ENCODE measurements around the gene FER1L5. TPM values are rescaled to one million over a fixed set of nuclear protein-coding genes. Genes with fewer than 3 reads are reported as not detected.

The FER1L5 gene
- total RNA-seq, 4 donors from 2014 or later = not detected

DNA sequence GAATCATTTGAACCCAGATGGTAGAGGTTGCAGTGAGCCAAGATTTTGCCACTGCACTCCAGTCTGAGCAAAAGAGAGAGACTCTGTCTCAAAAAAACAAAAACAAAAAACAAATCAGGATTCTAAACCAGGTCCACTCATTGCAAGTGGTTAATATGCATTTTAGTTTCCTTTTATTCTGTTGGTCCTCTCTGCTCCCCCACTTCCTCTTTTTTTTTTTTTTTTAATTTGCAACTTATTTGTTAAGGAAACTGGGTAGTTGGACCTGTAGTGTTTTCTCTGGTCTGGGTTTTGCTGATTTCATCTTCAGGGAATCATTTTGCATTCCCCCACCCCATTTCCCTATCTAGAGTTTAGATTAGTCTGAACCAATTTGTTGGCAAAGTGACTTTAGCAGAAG, 14.0 kb downstream of the FER1L5 start:
- no peaks in the 10 kb centered on the region for H3K4me1 ChIP-seq
- H3K36me3 ChIP-seq = no peaks in the 10 kb centered on the region
- H3K9me3 ChIP-seq = no peaks in the 10 kb centered on the region
- TF ChIP-seq EP300 (IDR thresholded peaks at IDR 0.05) (no peak), POLR2AphosphoS5 (IDR thresholded peaks at IDR 0.05) (no peak)
- TF ChIP-seq, protein P1, sequence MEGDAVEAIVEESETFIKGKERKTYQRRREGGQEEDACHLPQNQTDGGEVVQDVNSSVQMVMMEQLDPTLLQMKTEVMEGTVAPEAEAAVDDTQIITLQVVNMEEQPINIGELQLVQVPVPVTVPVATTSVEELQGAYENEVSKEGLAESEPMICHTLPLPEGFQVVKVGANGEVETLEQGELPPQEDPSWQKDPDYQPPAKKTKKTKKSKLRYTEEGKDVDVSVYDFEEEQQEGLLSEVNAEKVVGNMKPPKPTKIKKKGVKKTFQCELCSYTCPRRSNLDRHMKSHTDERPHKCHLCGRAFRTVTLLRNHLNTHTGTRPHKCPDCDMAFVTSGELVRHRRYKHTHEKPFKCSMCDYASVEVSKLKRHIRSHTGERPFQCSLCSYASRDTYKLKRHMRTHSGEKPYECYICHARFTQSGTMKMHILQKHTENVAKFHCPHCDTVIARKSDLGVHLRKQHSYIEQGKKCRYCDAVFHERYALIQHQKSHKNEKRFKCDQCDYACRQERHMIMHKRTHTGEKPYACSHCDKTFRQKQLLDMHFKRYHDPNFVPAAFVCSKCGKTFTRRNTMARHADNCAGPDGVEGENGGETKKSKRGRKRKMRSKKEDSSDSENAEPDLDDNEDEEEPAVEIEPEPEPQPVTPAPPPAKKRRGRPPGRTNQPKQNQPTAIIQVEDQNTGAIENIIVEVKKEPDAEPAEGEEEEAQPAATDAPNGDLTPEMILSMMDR (IDR thresholded peaks at IDR 0.05) = no peak
- H3K27me3 ChIP-seq = no peaks in the 10 kb centered on the region
- no peak for ATAC-seq
- H3K27ac ChIP-seq = no peak overlapping the region
- no peak overlapping the region for H3K4me3 ChIP-seq

DNA sequence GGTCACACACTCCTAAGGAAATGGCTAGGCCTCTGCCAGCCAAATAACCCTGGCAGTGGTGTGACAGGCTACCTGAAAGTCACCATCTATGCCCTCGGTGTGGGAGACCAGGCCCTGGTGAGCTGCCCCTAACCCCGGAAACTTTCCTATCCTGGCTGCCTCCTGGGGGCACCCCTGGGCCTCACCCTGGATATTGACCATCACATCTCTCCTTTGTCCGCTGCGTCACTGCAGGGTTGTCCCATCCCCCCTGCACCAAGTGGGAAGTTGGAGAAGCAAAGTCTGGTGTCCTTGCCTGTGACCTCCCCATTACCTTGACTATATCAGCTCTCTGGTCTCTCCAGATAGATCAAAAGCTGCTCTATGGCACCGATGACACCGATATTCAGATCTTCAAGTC, 18.8 kb downstream of the FER1L5 start:
- ATAC-seq = no peak
- Histone ChIP-seq H3K9me3 (peaks cover 0 to 7% (median 0%) of the 10 kb centered on the region in 3 donors), H3K27me3 (no peaks in the 10 kb centered on the region), H3K36me3 (no peaks in the 10 kb centered on the region), H3K27ac (no peak overlapping the region), H3K4me1 (peaks cover 0 to 13% (median 0%) of the 10 kb centered on the region in 3 donors), H3K4me3 (no peak overlapping the region)
- no peak for TF ChIP-seq POLR2AphosphoS5 (IDR thresholded peaks at IDR 0.05)
- TF ChIP-seq EP300 (IDR thresholded peaks at IDR 0.05) = no peak
- TF ChIP-seq, protein P1 (IDR thresholded peaks at IDR 0.05) = no peak
- TF ChIP-seq POLR2A (IDR thresholded peaks at IDR 0.05) = no peak
- WGBS, 2 donors (ENCODE audit: low coverage in 1 of 2) = 80 to 84% methylated on average over 1 to 5 of the region's 6 CpGs

DNA sequence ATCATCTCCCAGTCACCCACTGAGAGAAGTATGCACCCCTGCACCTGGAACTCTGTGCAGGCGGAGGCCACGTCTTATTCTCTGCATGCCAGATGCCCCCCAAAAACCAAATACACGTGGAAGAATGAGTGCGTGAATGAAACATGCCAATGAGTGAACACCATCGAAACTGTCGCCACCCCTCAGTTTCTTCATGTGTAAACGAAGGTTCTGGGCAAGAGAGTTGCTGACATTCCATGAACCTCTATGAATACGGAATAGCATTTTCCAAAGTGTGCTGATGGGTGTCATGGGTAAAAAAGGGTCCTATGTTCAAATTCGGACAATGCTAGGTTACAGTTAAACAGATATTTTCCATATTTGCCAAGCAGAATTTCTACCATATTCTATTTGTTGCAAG, 19.8 kb downstream of the FER1L5 start:
- 84 to 93% methylated on average over 7 to 9 of the region's 9 CpGs for WGBS, 2 donors (ENCODE audit: low coverage in 1 of 2)
- TF ChIP-seq EP300 (IDR thresholded peaks at IDR 0.05) (no peak), POLR2A (IDR thresholded peaks at IDR 0.05) (no peak), POLR2AphosphoS5 (IDR thresholded peaks at IDR 0.05) (no peak)
- TF ChIP-seq, protein P1 (IDR thresholded peaks at IDR 0.05) = no peak

DNA sequence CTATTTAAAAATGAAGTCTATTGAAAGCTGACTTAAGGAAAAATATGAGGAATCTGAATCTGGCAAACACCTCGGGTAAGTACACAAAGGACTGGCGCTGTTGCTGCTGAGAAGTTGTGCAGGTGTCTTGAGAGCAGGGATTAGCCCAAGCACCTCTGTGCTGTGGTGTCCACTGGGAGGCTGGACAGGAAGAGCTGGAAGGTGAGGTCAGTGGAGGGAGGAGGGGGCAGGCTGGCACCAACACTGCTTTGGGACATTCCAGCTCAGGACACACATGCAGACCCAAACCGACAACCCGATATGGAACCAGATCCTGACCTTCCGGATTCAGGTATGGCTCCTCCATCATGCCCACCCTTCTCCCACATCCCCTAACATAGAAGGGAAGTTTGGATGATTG, 20.6 kb downstream of the FER1L5 start:
- Histone ChIP-seq H3K4me1 (peaks cover 0 to 13% (median 0%) of the 10 kb centered on the region in 3 donors), H3K27ac (no peak overlapping the region), H3K27me3 (no peaks in the 10 kb centered on the region), H3K36me3 (no peaks in the 10 kb centered on the region), H3K4me3 (no peak overlapping the region), H3K9me3 (peaks cover 0 to 7% (median 0%) of the 10 kb centered on the region in 3 donors)
- TF ChIP-seq EP300 (IDR thresholded peaks at IDR 0.05) (no peak), POLR2AphosphoS5 (IDR thresholded peaks at IDR 0.05) (no peak), POLR2A (IDR thresholded peaks at IDR 0.05) (no peak)
- TF ChIP-seq, protein P1 (IDR thresholded peaks at IDR 0.05) = no peak
- no peak for ATAC-seq
- WGBS, 2 donors (ENCODE audit: low coverage in 1 of 2) = 74 to 82% methylated on average over 4 of the region's 5 CpGs

More for the DNA sequence above, 19.8 kb downstream of the FER1L5 start:
- Histone ChIP-seq H3K27ac (no peak overlapping the region), H3K4me1 (peaks cover 0 to 13% (median 0%) of the 10 kb centered on the region in 3 donors), H3K27me3 (no peaks in the 10 kb centered on the region), H3K36me3 (no peaks in the 10 kb centered on the region), H3K4me3 (no peak overlapping the region), H3K9me3 (peaks cover 0 to 7% (median 0%) of the 10 kb centered on the region in 3 donors)
- ATAC-seq = no peak

DNA sequence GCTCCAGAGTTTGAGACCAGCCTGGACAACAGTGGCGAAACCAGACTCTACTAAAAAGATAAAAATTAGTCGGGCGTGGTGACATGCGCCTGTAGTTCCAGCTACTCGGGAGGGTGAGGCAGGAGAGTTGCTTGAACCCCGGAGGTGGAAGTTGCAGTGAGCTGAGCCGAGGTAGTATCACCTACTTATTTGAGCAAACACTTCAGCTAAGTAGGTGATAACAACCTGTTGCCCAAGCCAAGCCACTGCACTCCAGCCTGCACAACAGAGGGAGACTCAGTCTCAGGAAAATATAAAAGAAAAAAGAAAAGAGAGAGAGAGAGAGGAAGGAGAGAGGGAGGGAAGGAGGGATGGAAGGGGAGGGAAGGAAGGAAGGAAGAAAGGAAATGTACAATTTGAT, 21.3 kb downstream of the FER1L5 start:
- TF ChIP-seq, protein P1 (IDR thresholded peaks at IDR 0.05) = no peak
- TF ChIP-seq POLR2AphosphoS5 (IDR thresholded peaks at IDR 0.05) (no peak), POLR2A (IDR thresholded peaks at IDR 0.05) (no peak), EP300 (IDR thresholded peaks at IDR 0.05) (no peak)
- Histone ChIP-seq H3K27ac (no peak overlapping the region), H3K27me3 (no peaks in the 10 kb centered on the region), H3K4me3 (no peak overlapping the region), H3K4me1 (peaks cover 0 to 13% (median 0%) of the 10 kb centered on the region in 3 donors), H3K9me3 (peaks cover 0 to 7% (median 0%) of the 10 kb centered on the region in 3 donors), H3K36me3 (no peaks in the 10 kb centered on the region)
- 86 to 90% methylated on average over 3 to 6 of the region's 7 CpGs for WGBS, 2 donors (ENCODE audit: low coverage in 1 of 2)
- ATAC-seq = no peak
